ENCODE data around the gene NR2E1. TPM values are rescaled to one million over a fixed set of nuclear protein-coding genes. Genes with fewer than 3 reads are reported as not detected.
A peak's percentile ranks its signal among the peaks of the same experiment; 100 is the strongest.

NR2E1 gene
- total and polyA plus RNA-seq, 2 experiments from 2014 or later, result not detected

GRCh38 chr6:108156938-108157233 is 8.9 kb upstream of the NR2E1 start:
- DNase-seq (ENCODE audit: low spot score) (no peak), ATAC-seq (peak; percentile 7)
- H3K4me3 Mint-ChIP-seq, result peak overlapping the region; percentile 48
- peaks cover 80% of the 10 kb centered on the region for H3K27me3 Mint-ChIP-seq (ENCODE audit: insufficient read depth, low read depth, poor library complexity)
- TF ChIP-seq ZNF462 (CRISPR knock-in tag; IDR thresholded peaks at IDR 0.05) (no peak), NANOG (IDR thresholded peaks at IDR 0.05; ENCODE audit: borderline replicate concordance) (no peak), STAT1 (IDR thresholded peaks at IDR 0.05; ENCODE audit: unreplicated experiment) (no peak), ZNF114 (CRISPR knock-in tag; IDR thresholded peaks at IDR 0.05) (no peak), ZNF331 (CRISPR knock-in tag; IDR thresholded peaks at IDR 0.05; ENCODE audit: low read depth) (no peak), EZH2phosphoT487 (IDR thresholded peaks at IDR 0.05; ENCODE audit: unreplicated experiment) (no peak), JUNB (IDR thresholded peaks at IDR 0.05; ENCODE audit: unreplicated experiment) (no peak), EZH2 (IDR thresholded peaks at IDR 0.05; ENCODE audit: low read depth, unreplicated experiment) (no peak), CREB1 (CRISPR knock-in tag; IDR thresholded peaks at IDR 0.05; ENCODE audit: low read depth) (no peak), POLR2AphosphoS5 (IDR thresholded peaks at IDR 0.05; ENCODE audit: low read depth) (no peak), CTCF (conservative IDR thresholded peaks at IDR 0.05; ENCODE audit: low read depth in 2 of 2) (no peak), REST (IDR thresholded peaks at IDR 0.05; ENCODE audit: unreplicated experiment) (no peak), ETS1 (IDR thresholded peaks at IDR 0.05) (no peak)
- H3F3A ChIP-seq (replicated peaks; ENCODE audit: low read depth), result peaks cover 42% of the 10 kb centered on the region
- no peak overlapping the region for H3K27ac ChIP-seq (ENCODE audit: low read depth)
- H3K4me1 Mint-ChIP-seq, result peaks cover 26% of the 10 kb centered on the region
- no peak overlapping the region for H2AFZ ChIP-seq
- peaks cover 4% of the 10 kb centered on the region; the same call in 2 of the 3 replicates for H3K9me3 Mint-ChIP-seq
- no peak overlapping the region for H3K27ac Mint-ChIP-seq
- H3K36me3 Mint-ChIP-seq (ENCODE audit: low read depth), result no peaks in the 10 kb centered on the region
- H3K27me3 ChIP-seq (ENCODE audit: insufficient read depth), result peaks cover 99% of the 10 kb centered on the region
- peak overlapping the region; percentile 76 for H3K4me2 ChIP-seq
- H3K79me2 ChIP-seq (replicated peaks; ENCODE audit: insufficient read depth), result no peaks in the 10 kb centered on the region
- peaks cover 35% of the 10 kb centered on the region for H3K4me1 ChIP-seq (ENCODE audit: insufficient read depth)
- H4K20me1 ChIP-seq (replicated peaks; ENCODE audit: insufficient read depth), result peaks cover 24% of the 10 kb centered on the region
- peak overlapping the region; percentile 46 for H3K4me3 ChIP-seq
- H3K36me3 ChIP-seq (ENCODE audit: insufficient read depth), result no peaks in the 10 kb centered on the region
- no peaks in the 10 kb centered on the region for H3K9me2 ChIP-seq (ENCODE audit: insufficient read depth)
